ENCODE measurements around the gene PPP3R1. TPM values are rescaled to one million over a fixed set of nuclear protein-coding genes. Genes with fewer than 3 reads are reported as not detected.

Gene PPP3R1
- total and polyA plus RNA-seq, 4 donors = 2.4 to 42.5 (median 18.3) TPM

GRCh38 chr2:68253219-68254068 lies 1.1 kb upstream of the PPP3R1 start:
- DNase-seq (ENCODE audit: low spot score) = no peak
- H3K36me3 ChIP-seq (ENCODE audit: control insufficient read depth in 4 of 4, insufficient read depth in 3 of 4, low read depth in 1 of 4, low read length in 3 of 4) = no peaks in the 10 kb centered on the region
- no peaks in the 10 kb centered on the region for H3K27me3 ChIP-seq (ENCODE audit: control insufficient read depth in 4 of 4, insufficient read depth in 4 of 4, low read length in 3 of 4)
- 2% methylated on average over 15 of the region's 15 CpGs for WGBS
- peak overlapping the region; percentile 89 to 95 for H3K9ac ChIP-seq (ENCODE audit: low read depth in 1 of 2, low read length in 2 of 2)
- H3K27ac ChIP-seq (ENCODE audit: low read depth in 1 of 2, low read length in 2 of 2) = peak overlapping the region; percentile 95 to 97
- no peaks in the 10 kb centered on the region for H3K9me3 ChIP-seq (ENCODE audit: control insufficient read depth in 4 of 4, low read length in 3 of 4)
- TF ChIP-seq, protein P1, sequence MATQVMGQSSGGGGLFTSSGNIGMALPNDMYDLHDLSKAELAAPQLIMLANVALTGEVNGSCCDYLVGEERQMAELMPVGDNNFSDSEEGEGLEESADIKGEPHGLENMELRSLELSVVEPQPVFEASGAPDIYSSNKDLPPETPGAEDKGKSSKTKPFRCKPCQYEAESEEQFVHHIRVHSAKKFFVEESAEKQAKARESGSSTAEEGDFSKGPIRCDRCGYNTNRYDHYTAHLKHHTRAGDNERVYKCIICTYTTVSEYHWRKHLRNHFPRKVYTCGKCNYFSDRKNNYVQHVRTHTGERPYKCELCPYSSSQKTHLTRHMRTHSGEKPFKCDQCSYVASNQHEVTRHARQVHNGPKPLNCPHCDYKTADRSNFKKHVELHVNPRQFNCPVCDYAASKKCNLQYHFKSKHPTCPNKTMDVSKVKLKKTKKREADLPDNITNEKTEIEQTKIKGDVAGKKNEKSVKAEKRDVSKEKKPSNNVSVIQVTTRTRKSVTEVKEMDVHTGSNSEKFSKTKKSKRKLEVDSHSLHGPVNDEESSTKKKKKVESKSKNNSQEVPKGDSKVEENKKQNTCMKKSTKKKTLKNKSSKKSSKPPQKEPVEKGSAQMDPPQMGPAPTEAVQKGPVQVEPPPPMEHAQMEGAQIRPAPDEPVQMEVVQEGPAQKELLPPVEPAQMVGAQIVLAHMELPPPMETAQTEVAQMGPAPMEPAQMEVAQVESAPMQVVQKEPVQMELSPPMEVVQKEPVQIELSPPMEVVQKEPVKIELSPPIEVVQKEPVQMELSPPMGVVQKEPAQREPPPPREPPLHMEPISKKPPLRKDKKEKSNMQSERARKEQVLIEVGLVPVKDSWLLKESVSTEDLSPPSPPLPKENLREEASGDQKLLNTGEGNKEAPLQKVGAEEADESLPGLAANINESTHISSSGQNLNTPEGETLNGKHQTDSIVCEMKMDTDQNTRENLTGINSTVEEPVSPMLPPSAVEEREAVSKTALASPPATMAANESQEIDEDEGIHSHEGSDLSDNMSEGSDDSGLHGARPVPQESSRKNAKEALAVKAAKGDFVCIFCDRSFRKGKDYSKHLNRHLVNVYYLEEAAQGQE (IDR thresholded peaks at IDR 0.05) = no peak
- TF ChIP-seq HNF4G (IDR thresholded peaks at IDR 0.05) = no peak
- no peak for TF ChIP-seq MAX (IDR thresholded peaks at IDR 0.05)
- no peak for TF ChIP-seq JUND (IDR thresholded peaks at IDR 0.05)
- TF ChIP-seq SP1 (IDR thresholded peaks at IDR 0.05) = no peak
- no peak for TF ChIP-seq RXRA (IDR thresholded peaks at IDR 0.05)
- TF ChIP-seq HNF4A (conservative IDR thresholded peaks at IDR 0.05) = no peak
- TF ChIP-seq YY1 (IDR thresholded peaks at IDR 0.05) = no peak
- TF ChIP-seq EGR1 (IDR thresholded peaks at IDR 0.05; ENCODE audit: low read depth in 2 of 2) = no peak
- TF ChIP-seq, protein P2, sequence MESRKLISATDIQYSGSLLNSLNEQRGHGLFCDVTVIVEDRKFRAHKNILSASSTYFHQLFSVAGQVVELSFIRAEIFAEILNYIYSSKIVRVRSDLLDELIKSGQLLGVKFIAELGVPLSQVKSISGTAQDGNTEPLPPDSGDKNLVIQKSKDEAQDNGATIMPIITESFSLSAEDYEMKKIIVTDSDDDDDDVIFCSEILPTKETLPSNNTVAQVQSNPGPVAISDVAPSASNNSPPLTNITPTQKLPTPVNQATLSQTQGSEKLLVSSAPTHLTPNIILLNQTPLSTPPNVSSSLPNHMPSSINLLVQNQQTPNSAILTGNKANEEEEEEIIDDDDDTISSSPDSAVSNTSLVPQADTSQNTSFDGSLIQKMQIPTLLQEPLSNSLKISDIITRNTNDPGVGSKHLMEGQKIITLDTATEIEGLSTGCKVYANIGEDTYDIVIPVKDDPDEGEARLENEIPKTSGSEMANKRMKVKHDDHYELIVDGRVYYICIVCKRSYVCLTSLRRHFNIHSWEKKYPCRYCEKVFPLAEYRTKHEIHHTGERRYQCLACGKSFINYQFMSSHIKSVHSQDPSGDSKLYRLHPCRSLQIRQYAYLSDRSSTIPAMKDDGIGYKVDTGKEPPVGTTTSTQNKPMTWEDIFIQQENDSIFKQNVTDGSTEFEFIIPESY (IDR thresholded peaks at IDR 0.05) = no peak
- TF ChIP-seq FOXA2 (IDR thresholded peaks at IDR 0.05) = no peak
- H3K4me3 ChIP-seq (ENCODE audit: low read depth in 1 of 3, low read length in 3 of 3) = peak overlapping the region; percentile 84 to 96 (median 86)
- H3K4me1 ChIP-seq (ENCODE audit: control insufficient read depth in 4 of 4, insufficient read depth in 4 of 4, low read length in 3 of 4) = peaks cover 4 to 30% (median 18%) of the 10 kb centered on the region in 4 donors

GRCh38 chr2:68251855-68252399 lies 405 bp downstream of the PPP3R1 start:
- under 1% methylated on average over 78 of the region's 78 CpGs for WGBS
- Histone ChIP-seq H3K36me3 (ENCODE audit: control insufficient read depth in 4 of 4, insufficient read depth in 3 of 4, low read depth in 1 of 4, low read length in 3 of 4) (no peaks in the 10 kb centered on the region), H3K4me1 (ENCODE audit: control insufficient read depth in 4 of 4, insufficient read depth in 4 of 4, low read length in 3 of 4) (peaks cover 6 to 42% (median 25%) of the 10 kb centered on the region in 4 donors), H3K9ac (ENCODE audit: low read depth in 1 of 2, low read length in 2 of 2) (peak overlapping the region in 1 of 2 donors; percentile 64), H3K27me3 (ENCODE audit: control insufficient read depth in 4 of 4, insufficient read depth in 4 of 4, low read length in 3 of 4) (no peaks in the 10 kb centered on the region), H3K9me3 (ENCODE audit: control insufficient read depth in 4 of 4, low read length in 3 of 4) (no peaks in the 10 kb centered on the region), H3K4me3 (ENCODE audit: low read depth in 1 of 3, low read length in 3 of 3) (peak overlapping the region; percentile 83 to 86 (median 85)), H3K27ac (ENCODE audit: low read depth in 1 of 2, low read length in 2 of 2) (peak overlapping the region; percentile 95 to 97)
- no peak for DNase-seq (ENCODE audit: low spot score)
- TF ChIP-seq RXRA (IDR thresholded peaks at IDR 0.05) = no peak
- no peak for TF ChIP-seq NR2F2 (IDR thresholded peaks at IDR 0.05)
- no peak for TF ChIP-seq HNF4A (conservative IDR thresholded peaks at IDR 0.05)
- no peak for TF ChIP-seq TAF1 (conservative IDR thresholded peaks at IDR 0.05)
- no peak for TF ChIP-seq HNF4G (IDR thresholded peaks at IDR 0.05)
- no peak for TF ChIP-seq JUND (IDR thresholded peaks at IDR 0.05)
- TF ChIP-seq, protein P2 (IDR thresholded peaks at IDR 0.05) = no peak
- no peak for TF ChIP-seq YY1 (IDR thresholded peaks at IDR 0.05)
- no peak for TF ChIP-seq FOXA1 (IDR thresholded peaks at IDR 0.05)
- TF ChIP-seq RAD21 (IDR thresholded peaks at IDR 0.05) = no peak
- no peak for TF ChIP-seq MAX (IDR thresholded peaks at IDR 0.05)
- TF ChIP-seq, protein P1 (IDR thresholded peaks at IDR 0.05) = no peak
- TF ChIP-seq, protein P3, sequence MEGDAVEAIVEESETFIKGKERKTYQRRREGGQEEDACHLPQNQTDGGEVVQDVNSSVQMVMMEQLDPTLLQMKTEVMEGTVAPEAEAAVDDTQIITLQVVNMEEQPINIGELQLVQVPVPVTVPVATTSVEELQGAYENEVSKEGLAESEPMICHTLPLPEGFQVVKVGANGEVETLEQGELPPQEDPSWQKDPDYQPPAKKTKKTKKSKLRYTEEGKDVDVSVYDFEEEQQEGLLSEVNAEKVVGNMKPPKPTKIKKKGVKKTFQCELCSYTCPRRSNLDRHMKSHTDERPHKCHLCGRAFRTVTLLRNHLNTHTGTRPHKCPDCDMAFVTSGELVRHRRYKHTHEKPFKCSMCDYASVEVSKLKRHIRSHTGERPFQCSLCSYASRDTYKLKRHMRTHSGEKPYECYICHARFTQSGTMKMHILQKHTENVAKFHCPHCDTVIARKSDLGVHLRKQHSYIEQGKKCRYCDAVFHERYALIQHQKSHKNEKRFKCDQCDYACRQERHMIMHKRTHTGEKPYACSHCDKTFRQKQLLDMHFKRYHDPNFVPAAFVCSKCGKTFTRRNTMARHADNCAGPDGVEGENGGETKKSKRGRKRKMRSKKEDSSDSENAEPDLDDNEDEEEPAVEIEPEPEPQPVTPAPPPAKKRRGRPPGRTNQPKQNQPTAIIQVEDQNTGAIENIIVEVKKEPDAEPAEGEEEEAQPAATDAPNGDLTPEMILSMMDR (IDR thresholded peaks at IDR 0.05; ENCODE audit: low read depth, low read length, missing input control) = no peak
